Transverse colon (tissue), 4 donors: ENCODE measurements around the gene CSNK2A1. TPM values are rescaled to one million over a fixed set of nuclear protein-coding genes. Genes with fewer than 3 reads are reported as not detected.
"Not testable (repeated sequence)": the region's sequence is repeated elsewhere in the genome, so short reads cannot be mapped to it uniquely, and the experiment has no call there.

Source experiments
- DNase-seq: peaks from one replicate; pipeline ENCODE4 v3.0.0-alpha.2; 2019
- H3K27ac ChIP-seq, 4 donors: fragments of 200-600 bp; sonication (generic); 2 replicates each; pipeline ENCODE4 v1.5.1; 2016 to 2018; ENCODE audit warnings: inconsistent platforms in 4 of 4
- H3K27me3 ChIP-seq: fragments of 200-600 bp; sonication (generic); 2 replicates; pipeline ENCODE4 v1.5.1; 2017; ENCODE audit warnings: inconsistent platforms
- H3K36me3 ChIP-seq, 4 donors: fragments of 200-600 bp; sonication (generic); 2 replicates each; pipeline ENCODE4 v1.5.1; 2017 to 2019; ENCODE audit warnings: inconsistent platforms in 4 of 4
- H3K4me1 ChIP-seq, 4 donors: fragments of 200-600 bp; sonication (generic); 2 replicates each; pipeline ENCODE4 v1.5.1; 2017 to 2020; ENCODE audit warnings: inconsistent platforms in 4 of 4
- H3K4me3 ChIP-seq, 4 donors: fragments of 200-600 bp; sonication (generic); 1 replicate in 1 of 4; 2 replicates in 3 of 4; pipeline versions ENCODE4 v1.5.1 to v1.6.1; 2017 to 2019; ENCODE audit warnings: inconsistent platforms in 4 of 4
- H3K9me3 ChIP-seq, 2 donors: fragments of 200-600 bp; sonication (generic); 2 replicates each; pipeline ENCODE4 v1.5.1; 2017 to 2019; ENCODE audit warnings: inconsistent platforms in 2 of 2
- EP300 ChIP-seq: sonication (generic); formaldehyde crosslinking; IDR thresholded peaks from one replicate; pipeline ENCODE4 v1.6.1; 2017; ENCODE audit warnings: antibody characterized with exemption, low read depth
- POLR2A ChIP-seq: fragments of 450-650 bp; IDR thresholded peaks from one replicate; pipeline ENCODE4 v1.6.1; 2016; ENCODE audit warnings: antibody characterized with exemption, mild to moderate bottlenecking, moderate library complexity
- POLR2AphosphoS5 ChIP-seq, 3 donors: sonication (generic); formaldehyde crosslinking; IDR thresholded peaks; one replicate each; pipeline ENCODE4 v1.6.1; 2016; ENCODE audit warnings: antibody characterized with exemption in 3 of 3
- WGBS, 2 donors: methylation state at CpG; one replicate each; pipeline ENCODE4 v1.1.5; 2018; ENCODE audit warnings: low coverage in 1 of 2; 5-methylcytosine and 5-hydroxymethylcytosine counted together
- in situ Hi-C, 4 donors: fragments of 200-750 bp; cut with MboI; loops; one replicate each; pipeline versions ENCODE4 v1.15.0 to v1.15.1; 2017; ENCODE audit warnings: low sequenced_read_pairs in 3 of 4, low pct_ligation_motif_present in 1 of 4, low pct_unique_long_range_greater_than_20kb in 1 of 4
- intact Hi-C: fragments of 100-400 bp; cut with DNase I; formaldehyde crosslinking; loops from one replicate; pipeline ENCODE4 v1.15.1; 2023; ENCODE audit warnings: low total_unique reads
- total RNA-seq, 4 donors: library from RNA; depleted of rRNA; stranded (reverse); fragments of >200 nt; gene quantifications; one replicate each; pipeline ENCODE4 v1.1.0, GENCODE V29; 2016
- TF ChIP-seq, protein P1 (sequence below), 5 experiments: fragments of 200-600 bp in 3 of 5; fragments of 450-650 bp in 2 of 5; sonication (generic) in 3 of 5; IDR thresholded peaks; 1 replicate in 2 of 5; 2 replicates in 3 of 5; pipeline ENCODE4 v1.5.1; 2016 to 2017; ENCODE audit warnings: antibody characterized with exemption in 5 of 5, inconsistent platforms in 3 of 5, mild to moderate bottlenecking in 2 of 5, moderate library complexity in 1 of 5

The CSNK2A1 gene
- total RNA-seq, 4 donors from 2014 or later, result 76.7 to 100 (median 82.6) TPM

- H3K9me3 ChIP-seq, result no peaks in the 10 kb centered on the region
- no peaks in the 10 kb centered on the region for H3K27me3 ChIP-seq
- no peak overlapping the region for H3K4me3 ChIP-seq
- intact Hi-C loops, result loop anchor here (5.0 kb wide), 1 partner anchor 126 kb away; no protein-coding TSS in a partner anchor
- peaks cover 0 to 21% (median 5%) of the 10 kb centered on the region in 4 donors for H3K36me3 ChIP-seq
- no peak overlapping the region for H3K27ac ChIP-seq
- in situ Hi-C loops, result loop anchor here in 2 of 4 donors (5.0 to 10.0 kb wide), 2 partner anchors 123 to 126 kb away; no protein-coding TSS in a partner anchor
- DNase-seq, result no peak
- 87% methylated on average over 4 to 8 of the region's 8 CpGs for WGBS, 2 donors
- peaks cover 0 to 31% (median 9%) of the 10 kb centered on the region in 4 donors for H3K4me1 ChIP-seq
- TF ChIP-seq POLR2A (no peak), EP300 (no peak), POLR2AphosphoS5 (IDR thresholded peaks at IDR 0.05) (no peak)
- TF ChIP-seq, protein P1, sequence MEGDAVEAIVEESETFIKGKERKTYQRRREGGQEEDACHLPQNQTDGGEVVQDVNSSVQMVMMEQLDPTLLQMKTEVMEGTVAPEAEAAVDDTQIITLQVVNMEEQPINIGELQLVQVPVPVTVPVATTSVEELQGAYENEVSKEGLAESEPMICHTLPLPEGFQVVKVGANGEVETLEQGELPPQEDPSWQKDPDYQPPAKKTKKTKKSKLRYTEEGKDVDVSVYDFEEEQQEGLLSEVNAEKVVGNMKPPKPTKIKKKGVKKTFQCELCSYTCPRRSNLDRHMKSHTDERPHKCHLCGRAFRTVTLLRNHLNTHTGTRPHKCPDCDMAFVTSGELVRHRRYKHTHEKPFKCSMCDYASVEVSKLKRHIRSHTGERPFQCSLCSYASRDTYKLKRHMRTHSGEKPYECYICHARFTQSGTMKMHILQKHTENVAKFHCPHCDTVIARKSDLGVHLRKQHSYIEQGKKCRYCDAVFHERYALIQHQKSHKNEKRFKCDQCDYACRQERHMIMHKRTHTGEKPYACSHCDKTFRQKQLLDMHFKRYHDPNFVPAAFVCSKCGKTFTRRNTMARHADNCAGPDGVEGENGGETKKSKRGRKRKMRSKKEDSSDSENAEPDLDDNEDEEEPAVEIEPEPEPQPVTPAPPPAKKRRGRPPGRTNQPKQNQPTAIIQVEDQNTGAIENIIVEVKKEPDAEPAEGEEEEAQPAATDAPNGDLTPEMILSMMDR (IDR thresholded peaks at IDR 0.05), result no peak
These were observed 65.3 kb downstream of the CSNK2A1 start for GRCh38 chr20:478010-478948.

GRCh38 chr20:476561-477249 is 66.9 kb downstream of the CSNK2A1 start:
- Histone ChIP-seq H3K27ac (peak overlapping the region in 2 of 4 donors; percentile 42 to 65), H3K4me1 (peaks cover 0 to 38% (median 9%) of the 10 kb centered on the region in 4 donors)
- in situ Hi-C loops, result loop anchor here in 2 of 4 donors (5.0 to 10.0 kb wide), 2 partner anchors 122 to 124 kb away; no protein-coding TSS in a partner anchor
- not testable (repeated sequence) for DNase-seq, H3K36me3 ChIP-seq, H3K4me3 ChIP-seq, H3K27me3 ChIP-seq, H3K9me3 ChIP-seq
- intact Hi-C loops, result loop anchor here (5.0 kb wide), 1 partner anchor 124 kb away; no protein-coding TSS in a partner anchor
- WGBS, 2 donors, result 93 to 96% methylated on average over 3 to 6 of the region's 6 CpGs

- DNase-seq, result no peak
- no peak for TF ChIP-seq POLR2A
- peak in 1 of 3 donors; percentile 10 for TF ChIP-seq POLR2AphosphoS5 (IDR thresholded peaks at IDR 0.05)
- TF ChIP-seq, protein P1 (IDR thresholded peaks at IDR 0.05), result no peak
- H3K27me3 ChIP-seq, result no peaks in the 10 kb centered on the region
- peaks cover 0 to 6% (median 0%) of the 10 kb centered on the region in 4 donors for H3K36me3 ChIP-seq
- H3K4me3 ChIP-seq, result no peak overlapping the region
- peaks cover 0 to 38% (median 9%) of the 10 kb centered on the region in 4 donors for H3K4me1 ChIP-seq
- H3K9me3 ChIP-seq, result no peaks in the 10 kb centered on the region
- H3K27ac ChIP-seq, result peak overlapping the region; percentile 14 to 65 (median 42)
- 74 to 78% methylated on average over 2 to 6 of the region's 6 CpGs for WGBS, 2 donors
- intact Hi-C loops (loop anchor here (5.0 kb wide), 1 partner anchor 123 kb away; no protein-coding TSS in a partner anchor), in situ Hi-C loops (loop anchor here in 2 of 4 donors (5.0 to 10.0 kb wide), 2 partner anchors 121 to 123 kb away; no protein-coding TSS in a partner anchor)
These were observed 67.9 kb downstream of the CSNK2A1 start for GRCh38 chr20:475463-476357.

DNA sequence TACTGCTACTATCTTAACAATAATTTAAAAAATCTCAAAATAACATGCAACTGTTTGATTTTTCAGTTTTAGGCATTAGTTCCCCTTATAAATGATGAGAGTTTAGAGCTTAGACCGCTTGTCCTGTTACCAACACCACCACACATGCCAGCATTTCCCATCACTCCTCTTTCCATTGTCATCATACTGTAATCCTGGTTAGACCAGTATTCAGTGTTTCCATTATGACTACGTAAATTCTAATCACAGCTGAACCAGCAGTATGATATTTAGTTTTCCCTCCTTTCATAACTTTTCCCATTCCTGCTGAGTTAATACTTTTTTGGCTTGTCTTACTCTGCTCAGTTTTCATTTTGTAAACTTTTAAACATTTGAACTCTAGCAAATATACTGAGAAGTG is 69.0 kb downstream of the CSNK2A1 start:
- Histone ChIP-seq H3K36me3 (peaks cover 0 to 6% (median 0%) of the 10 kb centered on the region in 4 donors), H3K4me1 (peaks cover 0 to 36% (median 9%) of the 10 kb centered on the region in 4 donors), H3K27me3 (no peaks in the 10 kb centered on the region), H3K4me3 (no peak overlapping the region), H3K9me3 (peaks cover 0 to 3% of the 10 kb centered on the region in 2 donors), H3K27ac (peak overlapping the region in 1 of 4 donors; percentile 42)
- DNase-seq, result no peak
- in situ Hi-C loops (loop anchor here in 1 of 4 donors (10.0 kb wide), 1 partner anchor 120 kb away; no protein-coding TSS in a partner anchor), intact Hi-C loops (no loop called here)
- WGBS, 2 donors, result 79 to 84% methylated on average over 2 of the region's 2 CpGs
- TF ChIP-seq POLR2AphosphoS5 (IDR thresholded peaks at IDR 0.05) (no peak), EP300 (no peak)
